NCI-H2081 treated with DMSO at 0.1 percent for 48 hours (cell line): ENCODE results near the gene JAKMIP3.

Experiments used
- DNase-seq: peaks from one replicate; lab custom pipeline; 2025; lab: John Stamatoyannopoulos, UW

JAKMIP3 gene

DNA sequence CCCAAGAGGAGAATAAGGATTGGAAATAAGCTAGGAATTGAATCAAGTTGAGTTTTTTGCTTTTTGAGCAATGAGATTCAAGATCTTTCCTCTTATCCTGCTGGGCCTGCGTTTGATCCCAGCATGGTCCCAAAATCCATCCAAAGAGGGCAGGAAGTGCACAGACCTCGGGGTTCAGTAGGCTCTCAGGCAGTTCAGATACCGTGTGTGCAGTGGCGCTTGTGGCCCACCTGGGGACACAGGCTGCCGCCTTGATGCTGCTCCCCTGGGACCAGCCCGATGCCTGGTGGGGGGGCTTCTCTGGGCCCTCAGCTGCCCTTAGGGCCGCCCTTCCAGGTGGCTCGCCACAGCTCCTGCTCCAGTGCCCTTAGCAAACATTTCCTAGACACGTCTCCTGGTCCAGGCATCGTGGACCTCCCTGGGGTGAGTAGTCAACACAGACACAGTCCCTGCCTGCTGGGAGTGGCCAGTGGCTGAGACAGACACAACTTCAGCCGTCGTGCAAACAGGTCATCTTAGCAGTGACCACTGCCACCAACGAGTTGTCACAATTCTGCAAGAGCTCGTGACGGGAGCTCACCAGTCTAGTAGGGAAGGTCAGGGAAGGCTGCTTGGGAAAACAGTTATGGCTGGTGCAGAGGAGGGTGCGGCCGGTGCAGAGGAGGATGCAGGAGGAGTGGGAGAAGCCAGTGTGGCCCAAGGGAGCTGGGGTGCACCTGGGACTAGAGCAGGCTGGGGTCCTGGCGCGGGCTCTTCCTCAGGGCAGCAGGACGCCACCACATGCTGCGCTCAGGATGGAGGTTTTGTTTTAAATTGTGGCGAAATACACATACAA lies 21.7 kb upstream of the JAKMIP3 start:
- no peak for DNase-seq

GRCh38 chr10:132044803-132045202 lies 20.9 kb upstream of the JAKMIP3 start:
- no peak for DNase-seq

GRCh38 chr10:132045324-132045723 lies 20.4 kb upstream of the JAKMIP3 start:
- no peak for DNase-seq

DNA sequence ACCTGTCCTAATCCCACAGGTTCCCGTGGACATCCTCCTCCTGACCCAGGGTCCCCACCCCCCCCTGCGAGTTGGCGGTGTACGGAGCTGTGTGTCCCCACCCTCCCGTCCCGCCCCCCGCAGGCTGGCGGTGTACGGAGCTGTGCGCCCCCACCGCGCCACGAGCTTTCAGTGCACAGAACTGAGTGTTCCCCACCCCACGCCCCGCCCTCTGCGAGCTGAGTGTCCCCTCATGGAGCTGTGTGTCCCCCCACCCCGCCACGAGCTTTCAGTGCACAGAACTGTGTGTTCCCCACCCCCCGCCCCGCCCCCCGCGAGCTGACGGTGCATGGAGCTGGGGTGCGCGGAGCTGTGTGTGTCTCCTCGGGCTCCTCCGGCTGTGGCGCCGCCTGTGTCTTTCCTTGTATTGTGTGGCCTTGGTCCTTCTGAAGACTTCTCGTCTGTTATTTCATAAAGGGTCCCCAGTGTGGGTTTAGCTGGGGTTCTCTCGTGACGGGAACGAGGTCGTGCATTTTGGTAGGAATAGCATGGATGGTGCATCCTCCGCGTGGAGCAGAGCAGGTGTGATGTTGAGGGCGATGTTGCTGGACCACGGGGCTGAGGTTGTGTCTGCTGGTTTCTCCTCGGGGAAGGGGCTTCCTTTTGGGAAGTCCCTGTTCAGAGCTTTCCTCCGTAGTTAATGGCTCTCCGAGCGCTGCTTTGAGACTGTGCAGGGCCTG lies 18.0 kb upstream of the JAKMIP3 start:
- DNase-seq, result no peak

GRCh38 chr10:132048294-132048667 lies 17.5 kb upstream of the JAKMIP3 start:
- no peak for DNase-seq

DNA sequence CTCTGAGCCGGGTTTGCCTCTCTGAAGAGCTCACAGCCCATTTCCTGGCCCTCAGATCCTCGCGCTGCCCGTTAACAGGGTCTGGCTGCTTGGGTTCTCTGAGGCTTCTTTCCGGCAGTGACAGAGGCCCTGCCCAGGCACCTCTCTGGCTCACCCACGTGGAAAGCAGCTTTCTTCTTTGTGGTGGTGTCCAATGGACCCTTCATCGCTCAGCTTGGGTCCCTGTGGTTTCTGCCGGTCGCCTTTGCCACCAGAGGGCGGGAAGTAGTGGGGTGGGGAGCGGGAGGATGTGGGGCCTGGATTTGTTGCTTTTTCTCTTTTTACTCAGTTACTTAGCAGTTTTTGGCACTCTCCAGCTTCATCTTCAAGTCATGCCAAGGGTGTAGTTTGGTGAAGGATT lies 15.6 kb upstream of the JAKMIP3 start:
- DNase-seq, result no peak

DNA sequence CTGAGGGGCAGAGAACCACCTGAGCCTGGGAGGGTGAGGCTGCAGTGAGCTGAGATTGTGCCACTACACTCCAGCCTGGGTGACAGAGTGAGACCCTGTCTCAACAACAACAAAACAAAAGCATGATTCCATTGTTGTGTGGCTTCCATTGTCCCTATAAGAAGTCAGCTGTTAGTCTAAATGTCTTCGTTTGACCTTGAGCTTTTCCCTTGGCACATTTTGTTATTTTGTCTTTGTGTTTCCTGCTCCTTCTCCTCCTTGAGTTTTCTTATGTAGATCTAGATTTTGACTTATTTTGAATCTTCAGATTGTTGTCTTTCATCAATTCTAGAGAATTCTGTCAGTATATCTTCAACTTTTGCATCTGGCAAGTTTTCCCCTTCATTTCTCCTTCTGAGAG lies 13.6 kb upstream of the JAKMIP3 start:
- DNase-seq, result no peak

DNA sequence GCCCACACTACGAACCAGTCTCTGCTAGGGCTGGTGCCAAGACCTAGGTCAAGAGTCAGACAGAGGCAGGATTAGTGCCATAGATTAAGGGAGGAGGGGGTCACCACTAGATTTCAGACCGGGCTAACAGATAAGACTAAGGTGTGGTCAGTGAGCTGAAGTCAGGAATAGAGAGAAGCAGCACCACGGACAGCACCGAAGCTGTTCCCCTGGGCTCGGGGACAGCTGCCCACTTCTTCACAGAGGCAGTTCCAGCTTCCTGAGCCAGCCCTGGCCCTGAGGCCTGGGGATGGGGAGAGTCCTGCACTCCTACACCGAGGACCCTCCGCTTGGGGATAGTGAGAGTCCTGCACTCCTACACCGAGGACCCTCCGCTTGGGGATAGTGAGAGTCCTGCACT lies 11.2 kb upstream of the JAKMIP3 start:
- no peak for DNase-seq

DNA sequence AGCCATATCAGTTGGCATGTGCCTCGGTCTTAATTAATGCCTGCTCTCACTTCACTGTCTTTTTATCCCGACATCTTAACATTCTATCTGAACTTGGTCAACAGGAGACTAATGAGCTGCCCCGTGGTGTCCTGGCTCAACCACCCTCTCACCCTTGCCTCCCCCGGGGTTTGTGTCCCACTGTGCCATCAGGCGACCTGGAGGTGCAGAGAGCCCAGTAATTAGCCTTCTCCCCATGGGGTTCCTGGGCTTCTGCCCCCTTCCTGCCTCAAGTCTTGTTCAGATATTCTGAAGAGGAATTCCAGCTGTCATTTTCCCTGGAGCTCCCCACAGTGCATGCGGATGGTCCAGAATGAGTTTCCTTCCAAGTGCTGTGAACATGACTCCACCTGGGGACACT lies 10.1 kb upstream of the JAKMIP3 start:
- DNase-seq, result no peak

DNA sequence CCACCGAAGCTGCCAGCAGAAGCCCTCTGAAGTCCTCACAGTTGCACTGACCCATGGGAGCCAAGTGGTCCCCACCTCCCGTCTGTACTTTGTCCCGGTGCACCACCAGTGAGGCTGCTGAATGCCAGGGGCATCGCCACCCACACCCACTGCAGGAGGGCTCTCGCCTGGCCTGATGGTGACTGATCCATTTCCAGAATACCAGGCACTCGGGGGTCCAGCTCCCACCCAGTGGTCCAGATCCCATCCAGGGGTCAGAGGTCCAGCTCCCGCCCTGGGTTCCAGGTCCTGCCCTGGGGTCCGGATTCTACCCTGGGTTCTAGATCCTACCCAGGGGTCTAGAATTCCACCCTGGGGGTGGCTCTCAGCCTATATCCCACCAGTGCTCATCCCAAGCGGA lies 9.1 kb upstream of the JAKMIP3 start:
- DNase-seq, result no peak

GRCh38 chr10:132057191-132057681 lies 8.5 kb upstream of the JAKMIP3 start:
- DNase-seq, result no peak

GRCh38 chr10:132058111-132058745 lies 7.5 kb upstream of the JAKMIP3 start:
- DNase-seq, result no peak

DNA sequence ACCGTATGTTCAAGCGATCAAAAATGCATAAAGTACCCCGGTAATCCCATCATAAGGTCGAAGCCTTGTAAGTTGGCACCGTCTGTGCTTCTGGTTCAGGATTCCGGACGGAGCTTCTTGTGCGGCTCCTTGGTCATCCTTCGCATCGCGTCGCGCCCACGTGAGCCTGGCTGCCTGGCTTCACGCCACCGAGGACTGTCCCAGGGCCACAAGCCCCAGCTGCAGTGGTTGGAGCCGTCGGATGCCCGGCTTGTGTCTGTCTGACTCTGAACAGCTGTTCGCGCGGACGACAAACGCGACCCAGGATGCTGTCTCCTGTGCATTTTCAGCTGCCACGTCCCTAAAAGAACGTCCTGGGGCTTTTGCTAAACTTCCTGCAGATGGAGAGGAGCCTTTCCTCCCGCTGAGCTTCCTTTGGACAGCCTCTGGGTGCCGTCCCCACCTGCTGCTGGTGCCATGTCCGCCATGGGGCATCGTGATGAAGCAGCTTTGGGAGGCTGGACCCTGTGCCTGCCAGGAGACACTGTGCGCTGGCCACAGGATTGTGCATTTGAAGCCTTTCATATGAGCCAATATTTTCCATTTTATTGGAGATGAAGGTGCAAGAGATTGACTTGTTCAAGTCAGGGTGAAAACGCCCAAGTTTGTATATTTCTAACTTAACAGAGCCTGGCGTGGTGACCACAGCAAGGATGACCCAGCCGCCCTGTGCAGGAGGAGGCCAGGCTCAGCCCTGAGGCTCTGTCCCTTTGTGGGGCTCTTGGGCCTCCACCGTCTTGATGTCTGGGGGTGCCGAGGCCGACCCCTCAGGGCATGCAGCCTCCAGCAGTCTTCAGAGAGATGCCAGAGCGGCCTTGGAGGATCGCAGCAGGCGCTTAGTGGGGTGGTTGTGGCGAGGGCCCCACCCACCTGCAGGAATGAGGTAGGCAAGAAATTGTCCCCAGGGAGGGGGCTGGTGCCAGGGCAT lies 6.7 kb upstream of the JAKMIP3 start:
- no peak for DNase-seq

GRCh38 chr10:132059760-132060508 lies 5.8 kb upstream of the JAKMIP3 start:
- DNase-seq, result no peak

DNA sequence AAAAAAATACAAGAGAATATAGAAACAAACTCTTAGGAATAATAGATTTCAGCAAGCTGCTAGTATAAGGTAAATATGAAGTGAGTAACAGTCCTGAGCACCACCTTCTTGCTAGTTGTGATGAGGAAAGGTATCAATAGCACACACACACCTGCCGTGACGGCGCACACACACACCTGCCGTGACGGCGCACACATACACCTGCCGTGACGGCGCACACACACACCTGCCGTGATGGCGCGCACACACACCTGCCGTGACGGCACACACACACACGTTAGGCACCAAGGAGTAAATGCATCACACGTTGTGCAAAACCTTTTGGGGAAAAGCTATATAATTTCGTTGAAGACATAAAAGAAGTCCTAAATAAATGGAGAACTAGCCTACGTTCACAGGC lies 4.7 kb upstream of the JAKMIP3 start:
- no peak for DNase-seq

GRCh38 chr10:132061465-132061864 lies 4.3 kb upstream of the JAKMIP3 start:
- DNase-seq, result no peak

DNA sequence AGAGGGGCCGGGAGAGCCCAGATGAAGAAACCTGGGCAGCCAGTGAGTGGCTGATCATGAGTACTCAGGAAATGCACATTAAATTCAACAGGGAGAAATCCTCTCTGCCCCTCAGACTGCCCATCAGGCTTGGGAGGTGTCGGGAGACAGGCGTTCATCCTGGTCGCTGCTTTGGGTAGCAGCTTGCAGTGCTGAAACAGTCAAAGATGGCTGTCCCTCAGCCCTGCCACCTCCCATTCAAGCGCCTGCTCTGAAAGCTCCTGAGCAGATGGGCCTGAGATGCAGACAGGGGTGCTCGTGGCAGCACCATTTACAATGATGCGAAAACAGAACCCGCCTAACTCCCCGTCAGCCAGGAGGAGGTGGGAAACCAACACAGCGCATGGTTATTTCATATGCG lies 3.6 kb upstream of the JAKMIP3 start:
- no peak for DNase-seq

DNA sequence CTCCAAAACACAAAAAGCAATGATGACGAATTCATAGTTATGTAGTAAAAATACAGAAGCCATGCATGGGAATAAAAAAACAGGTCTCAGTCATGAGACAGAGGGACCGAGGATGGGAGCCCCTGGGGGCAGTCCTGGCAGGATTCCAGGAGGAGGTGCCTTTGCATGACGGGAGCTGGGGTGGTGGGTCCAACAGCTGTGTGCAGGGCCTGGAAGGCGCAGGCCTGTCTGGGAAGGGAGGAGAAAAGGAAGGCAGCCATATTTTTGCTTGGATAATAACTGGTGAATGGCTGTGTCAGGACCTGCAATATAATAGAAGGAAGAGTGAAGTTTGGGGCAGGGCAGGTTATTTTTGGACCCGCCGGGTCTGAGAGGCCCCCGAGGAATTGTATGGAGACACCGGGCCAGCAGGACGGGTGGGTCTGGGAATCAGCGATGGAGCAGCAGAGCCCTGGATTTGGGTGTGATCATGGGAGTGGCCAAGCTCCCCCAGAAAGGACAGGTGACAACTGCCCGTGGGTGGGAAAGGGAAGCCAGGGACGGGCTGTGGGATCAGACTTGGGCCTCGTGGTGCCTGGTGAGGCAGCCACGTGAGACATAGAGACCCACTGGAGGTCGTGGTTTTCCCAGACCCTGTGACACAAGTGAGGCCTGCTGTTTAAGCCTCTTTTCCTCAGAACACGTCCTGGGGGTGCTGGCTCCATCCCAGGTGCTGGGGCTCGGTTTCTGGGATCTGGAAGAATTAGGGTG lies 2.9 kb upstream of the JAKMIP3 start:
- DNase-seq, result no peak

- DNase-seq, result no peak
Measured at GRCh38 chr10:132063432-132063831, 2.3 kb upstream of the JAKMIP3 start.

DNA sequence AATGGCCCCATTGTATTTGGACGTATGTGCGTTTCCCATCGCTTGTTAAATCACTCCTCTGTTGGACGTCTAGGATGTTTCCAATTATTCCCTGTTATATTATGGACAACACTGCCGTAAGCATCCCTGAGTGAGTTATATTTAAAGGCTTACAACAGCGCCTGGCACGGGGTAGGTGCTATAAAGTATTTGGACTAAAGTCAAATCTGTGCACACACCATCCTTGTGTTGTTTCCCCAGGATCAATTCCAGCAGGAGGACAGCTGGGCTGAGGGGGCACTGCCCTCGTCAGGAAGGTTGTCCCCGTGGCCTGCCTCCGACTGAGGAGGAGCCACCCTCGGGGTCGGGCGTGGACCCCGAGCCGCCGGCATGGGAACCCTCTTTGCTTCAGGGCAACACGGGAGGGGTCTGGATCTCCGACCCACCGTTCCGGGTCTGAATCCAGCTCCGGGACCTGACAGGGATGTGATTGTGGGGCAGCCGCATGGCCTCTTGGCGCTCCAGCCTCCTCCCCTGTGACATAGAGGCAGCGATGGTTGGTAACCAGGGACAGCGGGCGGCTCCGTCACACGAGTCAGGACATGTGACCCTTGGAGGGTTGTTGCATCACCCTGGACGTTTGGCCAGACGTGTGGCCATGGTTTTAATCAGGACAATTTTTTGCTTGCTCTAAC lies 1.5 kb upstream of the JAKMIP3 start:
- no peak for DNase-seq
